Left ventricle myocardium inferior (tissue), 1 donor: Measurements from ENCODE around the gene SYT17. TPM values are rescaled to one million over a fixed set of nuclear protein-coding genes. Genes with fewer than 3 reads are reported as not detected.

Experiments
- DNase-seq: peaks from one replicate; pipeline ENCODE4 v3.0.0-alpha.2; 2020
- H3K27ac ChIP-seq: fragments of 200-600 bp; replicated peaks from 2 replicates; pipeline ENCODE4 v1.8.0; 2021
- H3K27me3 ChIP-seq: fragments of 200-600 bp; 2 replicates; pipeline ENCODE4 v1.8.0; 2021; ENCODE audit warnings: low read depth
- H3K36me3 ChIP-seq: fragments of 200-600 bp; 2 replicates; pipeline ENCODE4 v1.8.0; 2021
- H3K4me1 ChIP-seq: fragments of 200-600 bp; 2 replicates; pipeline ENCODE4 v1.8.0; 2021
- H3K4me3 ChIP-seq: fragments of 200-600 bp; 2 replicates; pipeline ENCODE4 v1.8.0; 2021; ENCODE audit warnings: mild to moderate bottlenecking, moderate library complexity
- H3K9me3 ChIP-seq: fragments of 200-600 bp; replicated peaks from 2 replicates; pipeline ENCODE4 v1.8.0; 2021
- intact Hi-C: fragments of 100-400 bp; cut with micrococcal nuclease; formaldehyde crosslinking; loops from one replicate; pipeline ENCODE4 v1.11.0; 2022
- total RNA-seq: library from RNA; stranded (reverse); fragmentation: NEBNext Ultra II Directional; extraction: Animal tissue kit (Norgen Biotek cat#: 25700); gene quantifications from one replicate; pipeline ENCODE4 v1.2.1, GENCODE V29; 2021
- TF ChIP-seq, protein P1 (sequence below): fragments of 200-600 bp; IDR thresholded peaks from 2 replicates; pipeline ENCODE4 v1.8.0; 2021; ENCODE audit warnings: antibody characterized with exemption, mild to moderate bottlenecking, borderline replicate concordance
- donor health status: DM: no; HTN: yes; CAD: no; lungs with severe emphysema.

SYT17 gene
- total RNA-seq, 1 donor from 2014 or later = 0.49 TPM

DNA sequence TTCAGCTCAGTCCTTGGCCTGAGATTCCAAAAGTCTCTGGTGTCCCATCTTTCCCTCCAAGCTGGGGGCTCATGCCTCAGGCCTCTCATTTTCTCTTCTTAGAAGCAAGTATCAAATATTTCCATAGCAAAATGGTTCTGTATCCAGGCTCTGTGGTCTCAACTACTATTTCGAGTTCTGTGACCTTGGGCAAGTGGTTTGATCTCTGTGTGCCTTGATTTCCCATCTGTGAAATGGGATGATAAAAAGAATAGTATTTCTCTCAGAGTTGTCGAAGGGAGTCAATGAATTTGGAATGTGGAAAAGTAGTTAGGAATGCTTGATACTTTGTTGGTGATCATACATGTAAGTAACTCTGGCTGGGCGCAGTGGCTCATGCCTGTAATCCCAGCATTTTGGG, 6.4 kb downstream of the SYT17 start:
- Histone ChIP-seq H3K9me3 (no peaks in the 10 kb centered on the region), H3K4me1 (no peaks in the 10 kb centered on the region), H3K36me3 (no peaks in the 10 kb centered on the region), H3K27me3 (peaks cover 33% of the 10 kb centered on the region), H3K27ac (no peak overlapping the region), H3K4me3 (no peak overlapping the region)
- intact Hi-C loops = loop anchor here (10.0 kb wide), 1 partner anchor 90 kb away; no protein-coding TSS in a partner anchor
- no peak for DNase-seq
- TF ChIP-seq, protein P1, sequence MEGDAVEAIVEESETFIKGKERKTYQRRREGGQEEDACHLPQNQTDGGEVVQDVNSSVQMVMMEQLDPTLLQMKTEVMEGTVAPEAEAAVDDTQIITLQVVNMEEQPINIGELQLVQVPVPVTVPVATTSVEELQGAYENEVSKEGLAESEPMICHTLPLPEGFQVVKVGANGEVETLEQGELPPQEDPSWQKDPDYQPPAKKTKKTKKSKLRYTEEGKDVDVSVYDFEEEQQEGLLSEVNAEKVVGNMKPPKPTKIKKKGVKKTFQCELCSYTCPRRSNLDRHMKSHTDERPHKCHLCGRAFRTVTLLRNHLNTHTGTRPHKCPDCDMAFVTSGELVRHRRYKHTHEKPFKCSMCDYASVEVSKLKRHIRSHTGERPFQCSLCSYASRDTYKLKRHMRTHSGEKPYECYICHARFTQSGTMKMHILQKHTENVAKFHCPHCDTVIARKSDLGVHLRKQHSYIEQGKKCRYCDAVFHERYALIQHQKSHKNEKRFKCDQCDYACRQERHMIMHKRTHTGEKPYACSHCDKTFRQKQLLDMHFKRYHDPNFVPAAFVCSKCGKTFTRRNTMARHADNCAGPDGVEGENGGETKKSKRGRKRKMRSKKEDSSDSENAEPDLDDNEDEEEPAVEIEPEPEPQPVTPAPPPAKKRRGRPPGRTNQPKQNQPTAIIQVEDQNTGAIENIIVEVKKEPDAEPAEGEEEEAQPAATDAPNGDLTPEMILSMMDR = no peak

DNA sequence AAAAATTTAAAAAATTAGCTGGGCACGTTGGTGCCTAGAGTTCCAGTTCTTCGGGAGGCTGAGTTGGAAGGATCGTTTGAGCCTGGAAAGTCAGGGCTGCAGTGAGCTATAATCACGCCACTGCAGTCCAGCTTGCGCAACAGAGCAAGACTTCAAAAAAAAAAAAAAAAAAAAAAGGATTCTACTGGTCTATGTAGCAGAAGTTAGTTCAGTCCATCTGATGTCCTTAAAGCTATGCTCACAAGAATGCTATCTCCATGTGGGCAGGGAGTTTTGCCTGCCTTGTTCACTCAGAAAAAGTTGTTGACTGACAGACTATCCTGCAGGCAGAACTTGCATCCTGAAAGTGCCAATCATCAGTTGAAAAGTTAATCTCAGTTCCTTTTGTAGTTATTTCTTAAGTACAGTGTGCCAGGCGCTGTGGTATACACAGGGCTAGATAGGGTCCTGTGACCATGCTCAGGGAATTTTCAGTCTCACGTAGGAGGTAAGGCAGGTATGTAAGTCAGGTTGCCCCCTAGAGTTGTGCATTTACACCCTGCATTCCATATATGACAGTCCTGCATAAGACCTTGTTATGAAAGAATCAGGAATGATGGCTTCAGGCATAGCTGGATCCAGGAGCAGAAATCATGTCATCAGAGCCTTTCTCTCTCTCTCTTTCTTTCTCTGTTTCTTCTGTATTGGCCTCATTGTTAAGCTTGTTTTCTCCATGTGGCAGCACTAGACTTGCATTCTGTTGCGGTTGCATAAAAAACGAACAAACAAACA, 7.6 kb downstream of the SYT17 start:
- Histone ChIP-seq H3K27me3 (peaks cover 21% of the 10 kb centered on the region), H3K27ac (no peak overlapping the region), H3K36me3 (no peaks in the 10 kb centered on the region), H3K4me1 (no peaks in the 10 kb centered on the region), H3K4me3 (no peak overlapping the region), H3K9me3 (no peaks in the 10 kb centered on the region)
- TF ChIP-seq, protein P1 = no peak
- DNase-seq = no peak
- intact Hi-C loops = loop anchor here (10.0 kb wide), 1 partner anchor 91 kb away; no protein-coding TSS in a partner anchor

DNA sequence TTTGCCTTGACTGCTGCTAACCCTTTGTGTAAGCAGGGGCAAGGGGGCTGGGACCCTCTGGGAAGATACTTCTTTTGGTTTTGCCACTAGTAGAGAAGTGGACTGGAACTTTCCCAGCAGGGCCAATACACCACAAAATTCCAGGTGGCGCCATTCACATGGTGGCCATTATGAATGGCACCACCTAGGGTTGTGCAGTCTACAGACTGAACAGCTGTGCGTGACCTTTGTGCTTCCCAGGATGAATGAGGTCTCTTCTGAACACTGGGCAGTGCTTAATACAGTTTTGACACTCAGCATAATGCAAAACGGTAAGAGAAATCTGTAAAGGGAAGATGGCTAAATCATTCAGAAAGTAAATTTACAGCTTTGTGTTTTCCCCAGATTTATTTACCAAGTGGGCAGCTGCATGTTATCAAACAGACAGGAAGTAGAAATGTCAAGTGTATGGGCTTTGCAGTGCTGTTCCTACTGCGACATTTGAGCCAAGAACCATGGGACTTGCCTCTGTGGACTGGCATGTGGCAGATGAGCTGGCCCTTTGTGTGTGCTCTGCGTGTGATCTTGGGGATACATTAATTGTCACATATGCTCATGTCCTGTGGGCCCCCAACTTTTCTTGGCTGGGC, 9.2 kb downstream of the SYT17 start:
- no peaks in the 10 kb centered on the region for H3K4me1 ChIP-seq
- intact Hi-C loops = loop anchor here (10.0 kb wide), 1 partner anchor 92 kb away; no protein-coding TSS in a partner anchor
- DNase-seq = no peak
- no peaks in the 10 kb centered on the region for H3K9me3 ChIP-seq
- H3K27ac ChIP-seq = no peak overlapping the region
- H3K27me3 ChIP-seq = peaks cover 14% of the 10 kb centered on the region
- no peak overlapping the region for H3K4me3 ChIP-seq
- H3K36me3 ChIP-seq = no peaks in the 10 kb centered on the region
- TF ChIP-seq, protein P1 = no peak

DNA sequence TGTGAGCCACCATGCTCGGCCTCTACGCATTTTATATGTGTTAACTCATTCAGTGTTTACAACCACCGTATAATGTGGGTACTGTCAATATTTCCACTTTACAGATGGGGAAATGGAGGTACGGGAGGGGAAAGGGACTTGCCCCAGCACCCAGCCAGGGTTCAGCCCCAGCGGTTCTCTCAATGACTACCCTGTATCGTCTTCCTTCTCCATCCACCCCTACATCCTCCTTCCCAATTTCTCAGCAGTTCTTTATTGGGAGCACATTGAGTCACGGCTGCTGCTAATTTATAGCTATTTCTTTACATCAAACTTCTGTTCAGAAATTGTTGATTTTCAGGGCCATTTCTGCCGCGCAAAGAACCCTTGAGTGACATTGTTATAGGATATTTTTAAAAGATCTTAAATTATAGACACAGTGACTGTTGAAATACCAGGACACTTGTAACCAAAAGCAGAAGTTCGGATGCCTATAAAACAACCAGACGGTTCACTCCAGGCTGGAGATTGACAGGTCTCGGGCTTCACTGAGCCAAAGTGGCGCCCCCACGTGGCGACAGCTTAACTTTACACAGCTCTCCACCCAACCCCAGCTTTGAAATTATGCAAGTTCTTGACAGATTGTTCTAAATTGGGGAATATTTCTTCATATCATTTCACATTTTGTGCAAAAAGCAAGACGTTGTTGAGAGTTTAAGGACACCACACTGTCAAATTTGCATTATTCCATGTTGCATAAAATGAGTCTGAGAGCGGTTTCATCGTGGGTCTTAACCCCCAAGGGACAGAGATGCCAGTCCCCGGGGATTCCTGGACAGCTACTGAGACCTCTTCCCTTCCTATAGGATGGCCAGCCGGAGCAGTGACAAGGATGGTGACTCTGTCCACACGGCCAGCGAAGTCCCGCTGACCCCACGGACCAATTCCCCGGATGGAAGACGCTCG, 11.8 kb downstream of the SYT17 start:
- peak; percentile 64 for DNase-seq
- Histone ChIP-seq H3K9me3 (no peaks in the 10 kb centered on the region), H3K36me3 (no peaks in the 10 kb centered on the region), H3K4me1 (no peaks in the 10 kb centered on the region), H3K27ac (no peak overlapping the region), H3K4me3 (no peak overlapping the region), H3K27me3 (peaks cover 4% of the 10 kb centered on the region)
- intact Hi-C loops = loop anchor here (10.0 kb wide), 1 partner anchor 95 kb away; no protein-coding TSS in a partner anchor
- TF ChIP-seq, protein P1 = peak; percentile 71

DNA sequence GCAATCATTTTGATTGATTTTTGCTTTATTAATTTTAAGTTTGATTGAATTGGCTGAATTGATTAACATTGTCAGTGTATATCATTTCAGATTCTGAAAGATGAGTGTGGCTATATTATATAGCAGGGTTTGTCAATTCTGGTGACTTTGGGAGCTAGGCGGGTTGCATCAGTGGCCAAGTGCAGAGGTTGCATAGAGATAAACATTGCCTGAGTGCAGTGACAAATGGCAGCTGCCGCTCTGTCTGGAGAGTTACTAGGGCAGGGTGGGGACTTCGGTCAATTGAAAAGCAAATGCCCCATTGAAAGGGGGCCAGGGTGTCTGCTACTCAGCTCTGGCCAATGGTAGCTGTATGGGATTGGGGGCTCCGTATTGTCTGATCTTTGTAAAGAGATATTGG, 12.7 kb downstream of the SYT17 start:
- H3K4me1 ChIP-seq = no peaks in the 10 kb centered on the region
- TF ChIP-seq, protein P1 = no peak
- H3K36me3 ChIP-seq = no peaks in the 10 kb centered on the region
- intact Hi-C loops = no loop called here
- no peak overlapping the region for H3K27ac ChIP-seq
- peaks cover 4% of the 10 kb centered on the region for H3K27me3 ChIP-seq
- DNase-seq = no peak
- H3K4me3 ChIP-seq = no peak overlapping the region
- H3K9me3 ChIP-seq = no peaks in the 10 kb centered on the region
